GM23248 (cell line): ENCODE results near the gene FNDC3B.

Experiments used
- EZH2 ChIP-seq: fragments of 200-600 bp; sonication (generic); IDR thresholded peaks from 2 replicates; pipeline ENCODE4 v1.6.1; 2018; ENCODE audit warnings: antibody characterized with exemption, mild to moderate bottlenecking; ENCODE audit not compliant: insufficient read depth, poor library complexity, severe bottlenecking
- EZH2phosphoT487 ChIP-seq: fragments of 200-600 bp; sonication (generic); IDR thresholded peaks from 2 replicates; pipeline ENCODE4 v1.6.1; 2018; ENCODE audit warnings: antibody characterized with exemption, moderate library complexity, mild to moderate bottlenecking, low read depth; ENCODE audit not compliant: insufficient read depth

- TF ChIP-seq EZH2 (no peak), EZH2phosphoT487 (no peak)
Measured at GRCh38 chr3:172289583-172289982, 250.2 kb downstream of the FNDC3B start.
